Fibroblast of lung (primary cell): Measurements from ENCODE around the gene PMP22. TPM values are rescaled to one million over a fixed set of nuclear protein-coding genes. Genes with fewer than 3 reads are reported as not detected.

ENCODE experiments used
- DNase-seq, 2 donors: peaks; one replicate each; pipeline versions ENCODE4 v3.0.0 to v3.0.0-alpha.2; 2010; ENCODE audit warnings: low read depth in 2 of 2
- H2AFZ ChIP-seq: 2 replicates; pipeline ENCODE4 v1.5.1; 2012; ENCODE audit warnings: low read length, control low read depth, inconsistent platforms
- H3K27ac ChIP-seq: 2 replicates; pipeline ENCODE4 v1.5.1; 2011; ENCODE audit warnings: low read length, control low read depth; ENCODE audit not compliant: insufficient read depth
- H3K27me3 ChIP-seq: 2 replicates; pipeline ENCODE4 v1.5.1; 2011; ENCODE audit warnings: mild to moderate bottlenecking, low read length; ENCODE audit not compliant: control insufficient read depth, insufficient read depth
- H3K36me3 ChIP-seq: 2 replicates; pipeline ENCODE4 v1.5.1; 2011; ENCODE audit warnings: low read length; ENCODE audit not compliant: control insufficient read depth, insufficient read depth
- H3K4me1 ChIP-seq: 2 replicates; pipeline ENCODE4 v1.5.1; 2011; ENCODE audit warnings: low read length; ENCODE audit not compliant: control insufficient read depth, insufficient read depth; ENCODE audit errors: extremely low read depth
- H3K4me2 ChIP-seq: 2 replicates; pipeline ENCODE4 v1.5.1; 2011; ENCODE audit warnings: low read length, control low read depth; ENCODE audit not compliant: insufficient read depth; ENCODE audit errors: extremely low read depth
- H3K4me3 ChIP-seq, 4 experiments: fragments of 200-600 bp in 1 of 4; sonication (generic) in 1 of 4; replicated peaks in 1 of 4; 2 replicates each; pipeline ENCODE4 v1.5.1; 2011 to 2016; ENCODE audit warnings: low read length in 4 of 4, low read depth in 3 of 4, mild to moderate bottlenecking in 3 of 4, control low read depth in 2 of 4, inconsistent platforms in 1 of 4, mixed read lengths in 1 of 4; ENCODE audit not compliant: insufficient read depth in 1 of 4; ENCODE audit errors: control extremely low read depth in 1 of 4
- H3K79me2 ChIP-seq: 2 replicates; pipeline ENCODE4 v1.5.1; 2012; ENCODE audit warnings: mild to moderate bottlenecking, low read length, inconsistent platforms; ENCODE audit not compliant: control insufficient read depth, insufficient read depth
- H3K9ac ChIP-seq: 2 replicates; pipeline ENCODE4 v1.5.1; 2011; ENCODE audit warnings: mild to moderate bottlenecking, low read length, control low read depth; ENCODE audit not compliant: insufficient read depth
- H3K9me3 ChIP-seq: 2 replicates; pipeline ENCODE4 v1.5.1; 2012; ENCODE audit warnings: low read depth, low read length; ENCODE audit not compliant: control insufficient read depth, insufficient read depth
- H4K20me1 ChIP-seq: 2 replicates; pipeline ENCODE4 v1.5.1; 2011; ENCODE audit warnings: low read length; ENCODE audit not compliant: control insufficient read depth, insufficient read depth; ENCODE audit errors: extremely low read depth
- EZH2 ChIP-seq: IDR thresholded peaks from 2 replicates; pipeline ENCODE4 v1.5.1; 2012; ENCODE audit warnings: low read length, control low read depth, mild to moderate bottlenecking; ENCODE audit errors: missing control alignments
- polyA plus RNA-seq, 2 donors: library from polyadenylated mRNA; depleted of rRNA in 1 of 2; stranded (reverse) in 1 of 2; unstranded in 1 of 2; fragments of >200 nt; gene quantifications; 2 replicates each; pipeline ENCODE4 v1.2.1, GENCODE V29; 2011 to 2012; ENCODE audit warnings: missing spikeins in 1 of 2
- total RNA-seq: library from RNA; depleted of rRNA; stranded (reverse); fragments of >200 nt; gene quantifications from 2 replicates; pipeline ENCODE4 v1.2.1, GENCODE V29; 2014
- TF ChIP-seq, protein P1 (sequence below), 2 donors: IDR thresholded peaks in 1 of 2; conservative IDR thresholded peaks in 1 of 2; 1 replicate in 1 of 2; 2 replicates in 1 of 2; pipeline ENCODE4 v1.5.1; 2011 to 2012; ENCODE audit warnings: low read length in 2 of 2, control low read depth in 1 of 2, inconsistent platforms in 1 of 2, low read depth in 1 of 2, mild to moderate bottlenecking in 1 of 2

PMP22 gene
- total and polyA plus RNA-seq, 2 donors (not counting 1 experiment from before 2014, with no cell fraction given), result 74.0 to 269 TPM

DNA sequence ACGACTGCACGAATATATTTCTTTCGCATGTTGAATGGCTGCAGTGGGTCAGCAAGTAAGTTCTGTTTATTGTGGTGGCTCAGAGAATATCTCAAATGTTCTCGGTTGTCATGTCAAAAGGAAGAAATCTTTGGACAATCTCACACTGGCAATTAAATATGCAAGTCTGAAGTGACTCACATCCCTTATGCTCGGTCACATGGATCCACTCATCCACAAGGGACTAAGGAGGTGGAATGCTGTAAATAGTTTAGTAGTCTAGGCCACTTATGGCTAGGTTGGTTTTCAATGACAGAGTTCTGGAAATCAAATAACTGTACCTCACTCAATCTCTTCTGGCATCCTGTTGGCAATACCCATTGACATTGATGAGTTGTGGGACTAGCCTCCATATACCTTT, 33.0 kb upstream of the PMP22 start:
- H3K9ac ChIP-seq, result no peak overlapping the region
- no peaks in the 10 kb centered on the region for H3K4me1 ChIP-seq
- no peaks in the 10 kb centered on the region for H3K9me3 ChIP-seq
- H4K20me1 ChIP-seq, result no peaks in the 10 kb centered on the region
- no peak overlapping the region for H3K27ac ChIP-seq
- TF ChIP-seq EZH2, result no peak
- TF ChIP-seq, protein P1, sequence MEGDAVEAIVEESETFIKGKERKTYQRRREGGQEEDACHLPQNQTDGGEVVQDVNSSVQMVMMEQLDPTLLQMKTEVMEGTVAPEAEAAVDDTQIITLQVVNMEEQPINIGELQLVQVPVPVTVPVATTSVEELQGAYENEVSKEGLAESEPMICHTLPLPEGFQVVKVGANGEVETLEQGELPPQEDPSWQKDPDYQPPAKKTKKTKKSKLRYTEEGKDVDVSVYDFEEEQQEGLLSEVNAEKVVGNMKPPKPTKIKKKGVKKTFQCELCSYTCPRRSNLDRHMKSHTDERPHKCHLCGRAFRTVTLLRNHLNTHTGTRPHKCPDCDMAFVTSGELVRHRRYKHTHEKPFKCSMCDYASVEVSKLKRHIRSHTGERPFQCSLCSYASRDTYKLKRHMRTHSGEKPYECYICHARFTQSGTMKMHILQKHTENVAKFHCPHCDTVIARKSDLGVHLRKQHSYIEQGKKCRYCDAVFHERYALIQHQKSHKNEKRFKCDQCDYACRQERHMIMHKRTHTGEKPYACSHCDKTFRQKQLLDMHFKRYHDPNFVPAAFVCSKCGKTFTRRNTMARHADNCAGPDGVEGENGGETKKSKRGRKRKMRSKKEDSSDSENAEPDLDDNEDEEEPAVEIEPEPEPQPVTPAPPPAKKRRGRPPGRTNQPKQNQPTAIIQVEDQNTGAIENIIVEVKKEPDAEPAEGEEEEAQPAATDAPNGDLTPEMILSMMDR (conservative IDR thresholded peaks at IDR 0.05 in 1 of 2, IDR thresholded peaks at IDR 0.05 in 1 of 2; ENCODE audit: low read depth in 1 of 2, low read length in 2 of 2), result no peak
- no peak overlapping the region for H3K4me2 ChIP-seq
- H3K4me3 ChIP-seq, result no peak overlapping the region
- H3K79me2 ChIP-seq, result no peaks in the 10 kb centered on the region
- H3K36me3 ChIP-seq, result no peaks in the 10 kb centered on the region
- DNase-seq, result peak; percentile 12 to 82
- H3K27me3 ChIP-seq, result no peaks in the 10 kb centered on the region
- H2AFZ ChIP-seq, result no peak overlapping the region

DNA sequence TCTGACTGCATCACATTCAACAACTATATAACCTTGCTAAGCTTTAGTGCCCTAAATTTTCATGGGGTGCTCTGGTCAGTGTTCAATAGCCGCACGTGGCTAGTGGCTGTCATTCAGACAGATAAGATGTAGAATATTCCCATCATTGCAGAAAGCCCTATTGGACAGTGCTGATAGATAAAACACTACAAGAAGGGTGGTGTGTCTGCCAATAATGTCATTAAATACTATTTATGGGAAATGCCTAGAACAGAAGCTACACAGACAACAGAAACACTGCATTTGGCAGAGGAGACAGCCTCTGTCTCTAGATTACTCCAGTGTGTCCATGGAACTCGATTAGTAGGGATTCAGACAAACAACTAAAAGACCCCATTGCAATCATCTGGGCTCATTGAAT, 28.4 kb upstream of the PMP22 start:
- DNase-seq, result no peak
- no peak overlapping the region for H3K27ac ChIP-seq
- H4K20me1 ChIP-seq, result no peaks in the 10 kb centered on the region
- no peak for TF ChIP-seq EZH2
- TF ChIP-seq, protein P1 (conservative IDR thresholded peaks at IDR 0.05 in 1 of 2, IDR thresholded peaks at IDR 0.05 in 1 of 2; ENCODE audit: low read depth in 1 of 2, low read length in 2 of 2), result no peak
- H3K4me1 ChIP-seq, result no peaks in the 10 kb centered on the region
- no peak overlapping the region for H3K9ac ChIP-seq
- no peaks in the 10 kb centered on the region for H3K9me3 ChIP-seq
- H3K4me3 ChIP-seq, result no peak overlapping the region
- H2AFZ ChIP-seq, result no peak overlapping the region
- H3K36me3 ChIP-seq, result no peaks in the 10 kb centered on the region
- H3K27me3 ChIP-seq, result no peaks in the 10 kb centered on the region
- H3K4me2 ChIP-seq, result no peak overlapping the region
- no peaks in the 10 kb centered on the region for H3K79me2 ChIP-seq

DNA sequence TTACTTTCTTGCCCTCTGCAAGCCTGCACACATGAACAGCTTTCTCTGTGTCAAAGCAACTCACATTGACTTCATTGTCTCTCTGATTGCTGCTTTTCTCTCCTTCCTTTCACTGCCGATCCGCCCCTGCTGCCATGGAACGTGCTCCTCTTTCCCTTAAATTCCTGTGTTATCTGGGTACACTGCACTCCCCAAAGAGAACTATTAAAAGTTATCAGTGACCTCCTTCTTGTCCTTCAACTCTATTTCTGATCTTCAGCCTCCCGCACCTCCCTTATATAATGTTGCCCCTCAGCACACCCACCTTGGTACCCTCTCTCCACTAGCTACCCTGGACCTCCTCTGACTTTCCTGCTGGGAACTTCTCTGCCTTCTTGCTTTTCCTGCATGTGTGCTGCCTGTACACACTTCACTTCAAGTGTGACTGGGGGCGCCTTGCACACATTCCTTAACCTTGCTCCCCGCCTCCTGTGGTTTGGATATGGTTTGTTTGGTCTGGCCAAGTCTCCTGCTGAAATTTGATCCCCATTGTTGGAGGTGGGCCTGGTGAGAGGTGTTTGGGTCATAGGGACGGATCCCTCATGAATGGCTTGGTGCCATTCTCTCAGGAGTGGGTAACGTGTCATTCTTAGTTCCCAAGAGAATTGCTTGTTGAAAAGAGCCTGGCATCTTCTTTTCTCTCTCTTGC, 26.7 kb upstream of the PMP22 start:
- H4K20me1 ChIP-seq, result no peaks in the 10 kb centered on the region
- peak; percentile 41 to 88 for DNase-seq
- no peaks in the 10 kb centered on the region for H3K9me3 ChIP-seq
- no peak overlapping the region for H3K27ac ChIP-seq
- no peaks in the 10 kb centered on the region for H3K36me3 ChIP-seq
- H3K9ac ChIP-seq, result no peak overlapping the region
- H3K4me3 ChIP-seq, result no peak overlapping the region
- H3K27me3 ChIP-seq, result no peaks in the 10 kb centered on the region
- H2AFZ ChIP-seq, result no peak overlapping the region
- TF ChIP-seq, protein P1 (conservative IDR thresholded peaks at IDR 0.05 in 1 of 2, IDR thresholded peaks at IDR 0.05 in 1 of 2; ENCODE audit: low read depth in 1 of 2, low read length in 2 of 2), result no peak
- no peak for TF ChIP-seq EZH2
- no peak overlapping the region for H3K4me2 ChIP-seq
- no peaks in the 10 kb centered on the region for H3K79me2 ChIP-seq
- no peaks in the 10 kb centered on the region for H3K4me1 ChIP-seq
